C4-2B (cell line): Measurements from ENCODE around the gene RELL2.
A peak's percentile ranks its signal among the peaks of the same experiment; 100 is the strongest.

Experiments used
- H3K27ac ChIP-seq: fragments of 450-650 bp; 2 replicates; pipeline ENCODE4 v1.5.1; 2017
- CTCF ChIP-seq: fragments of 450-650 bp; conservative IDR thresholded peaks from 2 replicates; pipeline ENCODE4 v1.5.1; 2017; ENCODE audit warnings: mild to moderate bottlenecking
- ZFX ChIP-seq: fragments of 450-650 bp; IDR thresholded peaks from 2 replicates; pipeline ENCODE4 v1.6.1; 2017

The RELL2 gene

GRCh38 chr5:141657937-141658545, 21.2 kb downstream of the RELL2 start:
- no peak for TF ChIP-seq ZFX
- H3K27ac ChIP-seq = no peak overlapping the region

- peak overlapping the region; percentile 6; the same call in 1 of the 2 replicates for H3K27ac ChIP-seq
- TF ChIP-seq ZFX (no peak), CTCF (no peak)
Measured at GRCh38 chr5:141662028-141662427, 25.2 kb downstream of the RELL2 start.

- TF ChIP-seq CTCF (no peak), ZFX (no peak)
- peak overlapping the region; percentile 29; the same call in 1 of the 2 replicates for H3K27ac ChIP-seq
Measured at GRCh38 chr5:141663506-141663905, 26.7 kb downstream of the RELL2 start.

GRCh38 chr5:141664733-141665461, 28.1 kb downstream of the RELL2 start:
- H3K27ac ChIP-seq = no peak overlapping the region
- TF ChIP-seq CTCF = peak; percentile 96
- TF ChIP-seq ZFX = no peak

GRCh38 chr5:141665995-141666940, 29.5 kb downstream of the RELL2 start:
- TF ChIP-seq ZFX (no peak), CTCF (no peak)

GRCh38 chr5:141668601-141669265, 31.9 kb downstream of the RELL2 start:
- TF ChIP-seq CTCF = no peak
- no peak for TF ChIP-seq ZFX
- H3K27ac ChIP-seq = no peak overlapping the region

More at GRCh38 chr5:141665995-141666940, 29.5 kb downstream of the RELL2 start:
- no peak overlapping the region for H3K27ac ChIP-seq

GRCh38 chr5:141669520-141669919, 32.7 kb downstream of the RELL2 start:
- no peak for TF ChIP-seq CTCF
- no peak for TF ChIP-seq ZFX
- no peak overlapping the region for H3K27ac ChIP-seq
